Measurements from ENCODE around the gene CCL1.

CCL1 gene

DNA sequence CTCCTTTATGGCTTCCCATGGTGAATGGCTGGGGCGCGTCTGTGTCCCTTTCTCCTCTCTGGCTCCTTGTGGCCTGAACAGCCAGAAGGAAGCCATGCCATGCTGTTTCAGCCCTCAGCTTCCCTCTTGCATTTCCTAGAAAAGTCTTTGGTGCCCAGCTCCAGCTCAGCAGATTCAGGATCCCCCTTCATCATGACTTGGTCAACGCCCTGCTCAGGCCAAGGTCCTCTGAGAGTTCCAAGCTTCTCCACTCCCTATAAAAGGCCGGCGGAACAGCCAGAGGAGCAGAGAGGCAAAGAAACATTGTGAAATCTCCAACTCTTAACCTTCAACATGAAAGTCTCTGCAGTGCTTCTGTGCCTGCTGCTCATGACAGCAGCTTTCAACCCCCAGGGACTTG is 6.8 kb downstream of the CCL1 start, which contains the start of gene CCL13:
Gene CCL13 (plus strand): TSS at position 287 of the 400 bp plus-strand sequence. CDS start 47 bp downstream, at position 334.
- TF ChIP-seq, protein P1, sequence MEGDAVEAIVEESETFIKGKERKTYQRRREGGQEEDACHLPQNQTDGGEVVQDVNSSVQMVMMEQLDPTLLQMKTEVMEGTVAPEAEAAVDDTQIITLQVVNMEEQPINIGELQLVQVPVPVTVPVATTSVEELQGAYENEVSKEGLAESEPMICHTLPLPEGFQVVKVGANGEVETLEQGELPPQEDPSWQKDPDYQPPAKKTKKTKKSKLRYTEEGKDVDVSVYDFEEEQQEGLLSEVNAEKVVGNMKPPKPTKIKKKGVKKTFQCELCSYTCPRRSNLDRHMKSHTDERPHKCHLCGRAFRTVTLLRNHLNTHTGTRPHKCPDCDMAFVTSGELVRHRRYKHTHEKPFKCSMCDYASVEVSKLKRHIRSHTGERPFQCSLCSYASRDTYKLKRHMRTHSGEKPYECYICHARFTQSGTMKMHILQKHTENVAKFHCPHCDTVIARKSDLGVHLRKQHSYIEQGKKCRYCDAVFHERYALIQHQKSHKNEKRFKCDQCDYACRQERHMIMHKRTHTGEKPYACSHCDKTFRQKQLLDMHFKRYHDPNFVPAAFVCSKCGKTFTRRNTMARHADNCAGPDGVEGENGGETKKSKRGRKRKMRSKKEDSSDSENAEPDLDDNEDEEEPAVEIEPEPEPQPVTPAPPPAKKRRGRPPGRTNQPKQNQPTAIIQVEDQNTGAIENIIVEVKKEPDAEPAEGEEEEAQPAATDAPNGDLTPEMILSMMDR (IDR thresholded peaks at IDR 0.05; ENCODE audit: low read depth, low read length, missing control alignments), result no peak
- no peak within 1 kb of the TSS for H3K4me3 ChIP-seq (replicated peaks; ENCODE audit: low read depth, low read length)
- no peak for DNase-seq (ENCODE audit: extremely low read depth, low read depth)

DNA sequence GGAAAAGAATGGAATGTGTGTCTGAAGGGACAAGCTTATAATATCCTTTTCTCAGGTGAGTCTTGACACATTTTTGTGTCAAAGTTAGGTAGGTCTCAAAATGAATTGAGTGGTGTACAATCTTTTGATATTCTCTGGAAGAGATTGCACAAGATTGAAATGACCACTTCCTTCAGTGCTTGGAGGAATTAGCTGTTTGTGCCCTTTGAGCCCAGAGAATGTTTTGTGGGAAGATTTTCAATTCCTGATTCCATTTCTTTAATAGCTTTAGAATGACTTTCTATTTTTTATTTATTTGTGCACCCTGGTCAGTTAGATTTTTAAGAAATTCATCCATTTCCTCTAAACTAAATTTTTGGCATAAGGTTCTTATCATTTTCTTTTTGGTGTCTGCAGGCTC is 8.4 kb downstream of the CCL1 start:
- no peak overlapping the region for H3K4me3 ChIP-seq (replicated peaks; ENCODE audit: low read depth, low read length)
- TF ChIP-seq, protein P1 (IDR thresholded peaks at IDR 0.05; ENCODE audit: low read depth, low read length, missing control alignments), result no peak
- no peak for DNase-seq (ENCODE audit: extremely low read depth, low read depth)

DNA sequence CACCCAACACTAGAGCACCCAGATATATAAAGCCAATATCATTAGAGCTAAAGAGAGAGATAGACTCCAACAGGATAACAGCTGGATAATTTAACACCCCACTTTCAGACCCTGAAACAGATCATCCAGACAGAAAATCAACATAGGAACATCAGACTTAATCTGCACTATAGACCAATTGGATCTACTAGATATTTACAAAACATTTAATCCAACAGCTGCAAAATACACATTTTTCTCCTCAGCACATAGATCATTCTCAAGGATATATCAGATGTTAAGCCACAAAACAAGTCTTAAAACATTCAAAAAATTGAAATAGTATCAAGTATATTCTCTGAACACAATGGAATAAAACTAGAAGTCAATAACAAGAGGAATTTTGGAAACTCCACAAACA is 10.8 kb downstream of the CCL1 start:
- TF ChIP-seq, protein P1 (IDR thresholded peaks at IDR 0.05; ENCODE audit: low read depth, low read length, missing control alignments), result no peak
- no peak for DNase-seq (ENCODE audit: extremely low read depth, low read depth)
- H3K4me3 ChIP-seq (replicated peaks; ENCODE audit: low read depth, low read length), result no peak overlapping the region

DNA sequence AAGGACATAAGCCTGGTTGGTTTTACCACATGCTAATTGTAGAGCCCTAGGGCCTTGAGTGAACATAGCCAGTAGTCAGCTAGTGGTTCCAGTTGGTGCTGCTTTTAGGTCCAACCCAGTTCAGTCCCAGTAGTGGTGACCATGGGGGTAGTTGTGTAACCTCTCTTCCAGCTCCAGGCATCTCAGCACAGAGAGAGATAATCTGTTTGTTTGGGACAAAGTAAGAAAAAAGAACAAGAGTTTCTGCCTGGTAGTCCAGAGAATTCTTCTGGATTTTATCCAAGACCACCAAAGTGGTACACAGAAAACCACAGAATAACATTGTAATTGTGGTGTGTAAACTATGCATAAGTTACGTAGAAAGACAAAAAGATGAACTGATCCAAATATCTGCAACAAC is 11.9 kb downstream of the CCL1 start:
- TF ChIP-seq, protein P1 (IDR thresholded peaks at IDR 0.05; ENCODE audit: low read depth, low read length, missing control alignments), result no peak
- no peak for DNase-seq (ENCODE audit: extremely low read depth, low read depth)
- H3K4me3 ChIP-seq (replicated peaks; ENCODE audit: low read depth, low read length), result no peak overlapping the region

DNA sequence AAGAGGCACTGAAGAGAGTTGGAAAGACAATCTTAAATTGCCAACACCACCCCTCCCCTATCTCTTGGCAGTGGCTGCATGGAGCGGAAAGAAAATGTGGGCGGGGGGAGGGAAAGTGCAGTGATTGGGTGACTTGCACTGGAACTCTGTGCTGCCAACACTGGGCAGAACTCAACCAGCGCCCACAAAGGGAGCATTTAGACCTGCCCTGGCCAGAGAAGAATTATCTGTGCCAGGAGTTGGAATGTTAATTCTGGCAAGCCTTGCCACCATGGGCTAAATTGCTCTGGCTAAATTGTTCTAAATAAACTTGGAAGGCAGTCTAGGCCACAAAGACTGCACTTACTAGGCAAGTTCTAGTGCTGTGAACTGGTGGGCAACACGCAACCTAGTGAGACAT is 13.3 kb downstream of the CCL1 start:
- no peak overlapping the region for H3K4me3 ChIP-seq (replicated peaks; ENCODE audit: low read depth, low read length)
- TF ChIP-seq, protein P1 (IDR thresholded peaks at IDR 0.05; ENCODE audit: low read depth, low read length, missing control alignments), result no peak
- DNase-seq (ENCODE audit: extremely low read depth, low read depth), result no peak

DNA sequence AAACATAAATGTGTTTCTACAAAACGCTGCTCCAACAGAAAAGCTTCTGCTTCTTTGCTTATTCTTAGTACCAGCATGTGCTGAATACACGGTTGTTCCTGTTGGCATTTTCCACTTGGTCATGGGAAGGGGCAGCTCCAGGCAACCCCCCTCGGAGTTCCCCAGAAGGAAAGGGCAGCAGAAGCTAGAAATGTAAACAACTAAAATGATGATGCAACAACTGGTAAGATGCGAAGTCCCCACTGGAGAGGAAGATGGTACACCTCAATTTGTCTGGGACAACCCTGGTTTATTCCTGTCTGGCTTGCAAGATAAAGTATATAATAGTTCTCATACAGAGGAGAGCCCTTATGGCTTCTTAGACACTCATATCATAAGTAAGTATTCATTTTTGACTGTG is 16.0 kb downstream of the CCL1 start:
- no peak for DNase-seq (ENCODE audit: extremely low read depth, low read depth)
- H3K4me3 ChIP-seq (replicated peaks; ENCODE audit: low read depth, low read length), result no peak overlapping the region
- TF ChIP-seq, protein P1 (IDR thresholded peaks at IDR 0.05; ENCODE audit: low read depth, low read length, missing control alignments), result no peak

DNA sequence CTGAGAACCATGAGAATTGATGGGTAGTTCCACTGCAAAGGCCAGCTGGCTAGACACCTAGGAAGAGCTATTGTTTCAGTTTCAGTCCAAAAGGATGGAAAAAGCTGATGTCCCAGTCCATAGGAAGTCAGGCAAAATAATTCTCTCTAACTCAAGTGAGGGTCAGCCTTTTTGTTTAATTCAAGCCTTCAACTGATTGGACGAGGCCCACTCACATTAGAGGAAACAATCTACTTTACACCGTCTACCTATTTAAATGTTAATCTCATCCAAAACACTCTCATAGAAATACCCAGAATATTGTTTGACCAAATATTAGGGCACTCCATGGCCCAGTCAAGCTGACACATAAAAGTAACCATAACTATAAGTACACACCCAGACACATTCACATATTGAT is 21.1 kb downstream of the CCL1 start:
- DNase-seq (ENCODE audit: extremely low read depth, low read depth), result no peak
- TF ChIP-seq, protein P1 (IDR thresholded peaks at IDR 0.05; ENCODE audit: low read depth, low read length, missing control alignments), result no peak
- H3K4me3 ChIP-seq (replicated peaks; ENCODE audit: low read depth, low read length), result no peak overlapping the region

Data from HFF-Myc (cell line).